ENCODE measurements around the gene PJA2.
A peak's percentile ranks its signal among the peaks of the same experiment; 100 is the strongest.

Gene PJA2

GRCh38 chr5:109408991-109409843, 557 bp downstream of the PJA2 start:
- peak; percentile 47 for DNase-seq (ENCODE audit: low spot score)

DNA sequence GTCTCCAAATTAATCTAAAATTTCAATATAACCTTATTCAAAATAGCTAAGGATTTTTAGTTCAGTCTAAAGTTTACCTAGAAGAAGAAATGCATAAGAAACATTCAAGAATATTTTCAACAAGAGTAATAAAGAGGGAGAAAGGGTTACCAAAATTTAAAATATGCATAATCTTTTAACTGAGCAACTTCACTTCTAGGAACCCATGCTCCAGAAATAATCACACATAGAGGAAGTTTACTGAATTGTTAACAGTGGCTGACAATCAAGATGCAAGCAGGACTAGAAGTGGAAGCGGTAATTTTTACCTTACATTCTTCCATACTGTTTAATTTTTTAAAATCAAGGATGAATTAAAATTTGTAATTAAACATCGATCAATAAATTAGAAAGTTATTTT, 1.9 kb downstream of the PJA2 start:
- DNase-seq (ENCODE audit: low spot score), result no peak

DNA sequence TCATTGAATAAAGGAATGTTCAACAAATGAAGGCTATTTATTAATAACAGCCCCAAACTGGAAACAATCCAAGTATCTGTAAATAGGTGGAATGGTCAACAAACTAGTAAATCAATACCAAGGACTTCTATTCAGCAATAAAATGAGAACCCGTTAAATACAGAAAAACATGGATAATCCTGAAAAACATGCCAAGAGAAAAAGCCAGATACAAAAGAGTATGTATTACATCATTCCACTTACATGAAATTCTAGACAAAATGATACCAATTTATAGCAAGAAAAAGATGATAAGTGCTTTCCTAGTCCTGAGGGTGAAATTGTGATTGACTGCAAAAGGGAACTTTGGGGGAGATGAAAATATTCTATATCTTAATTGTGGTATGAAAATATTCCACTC, 3.1 kb downstream of the PJA2 start:
- DNase-seq (ENCODE audit: low spot score), result no peak

GRCh38 chr5:109404428-109404960, 5.3 kb downstream of the PJA2 start:
- no peak for DNase-seq (ENCODE audit: low spot score)

DNA sequence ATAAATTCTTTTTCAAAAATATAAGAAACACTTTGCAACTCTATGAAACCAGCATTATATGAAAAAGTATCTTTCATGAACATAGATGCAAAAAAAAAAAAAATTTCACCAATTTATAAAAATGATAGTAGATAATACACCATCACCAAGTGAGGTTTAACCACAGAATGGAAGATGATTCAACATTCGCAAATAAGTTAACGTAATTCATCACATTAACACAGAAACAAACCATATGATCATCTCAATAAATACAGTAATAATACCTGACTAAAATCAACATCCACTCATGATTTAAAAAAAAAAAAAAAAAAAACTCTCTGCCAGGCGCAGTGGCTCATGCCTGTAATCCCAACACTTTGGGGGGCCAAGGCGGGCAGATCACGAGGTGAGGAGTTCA, 6.3 kb downstream of the PJA2 start:
- DNase-seq (ENCODE audit: low spot score), result no peak

GRCh38 chr5:109399092-109399759, 10.5 kb downstream of the PJA2 start:
- no peak for DNase-seq (ENCODE audit: low spot score)

DNA sequence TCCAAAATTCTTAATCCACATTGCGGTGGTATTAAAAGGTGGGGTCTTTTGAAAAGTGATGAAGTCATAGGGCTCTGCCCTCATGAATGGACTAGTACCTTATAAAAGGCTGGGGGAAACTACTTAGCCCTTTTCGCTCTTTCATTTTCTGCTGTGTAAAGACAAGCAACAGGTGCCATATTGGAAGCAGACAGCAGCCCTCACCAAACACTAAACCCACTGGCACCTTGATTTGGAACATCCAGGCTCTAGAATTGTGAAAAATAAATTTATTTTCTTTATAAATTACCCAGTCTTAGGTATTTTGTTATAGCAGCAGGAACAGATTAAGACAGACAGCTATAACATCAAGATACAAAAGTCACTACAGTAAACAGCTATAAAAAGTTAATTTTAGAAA, 12.8 kb downstream of the PJA2 start:
- DNase-seq (ENCODE audit: low spot score), result no peak

GRCh38 chr5:109394806-109395205, 15.0 kb downstream of the PJA2 start:
- no peak for DNase-seq (ENCODE audit: low spot score)

GRCh38 chr5:109390188-109390587, 19.6 kb downstream of the PJA2 start:
- no peak for DNase-seq (ENCODE audit: low spot score)

- no peak for DNase-seq (ENCODE audit: low spot score)
Observed at GRCh38 chr5:109388407-109388806, 21.4 kb downstream of the PJA2 start.

GRCh38 chr5:109387408-109387974, 22.3 kb downstream of the PJA2 start:
- DNase-seq (ENCODE audit: low spot score), result no peak

GRCh38 chr5:109378095-109378494, 31.7 kb downstream of the PJA2 start:
- DNase-seq (ENCODE audit: low spot score), result no peak

DNA sequence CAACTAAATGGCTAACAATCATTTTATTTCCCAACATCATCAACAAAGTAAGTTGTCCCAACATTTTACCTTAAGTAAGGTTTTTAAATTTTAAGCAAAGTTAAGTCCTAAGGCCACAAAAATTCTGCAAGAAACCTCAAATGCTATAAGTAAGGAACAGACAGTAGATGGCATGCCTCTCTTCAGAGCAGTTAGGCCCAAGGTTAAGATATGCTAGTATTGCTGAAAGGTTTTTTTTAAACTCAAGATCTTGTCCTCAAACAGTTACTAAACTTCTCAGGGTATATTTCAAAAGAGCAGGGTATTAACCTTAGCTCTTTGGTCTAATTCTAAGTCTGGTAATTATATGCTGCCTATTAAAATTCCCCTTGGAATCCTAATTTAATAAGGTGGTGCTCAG, 35.1 kb downstream of the PJA2 start:
- DNase-seq (ENCODE audit: low spot score), result no peak

GRCh38 chr5:109373932-109374331, 35.8 kb downstream of the PJA2 start:
- no peak for DNase-seq (ENCODE audit: low spot score)

DNA sequence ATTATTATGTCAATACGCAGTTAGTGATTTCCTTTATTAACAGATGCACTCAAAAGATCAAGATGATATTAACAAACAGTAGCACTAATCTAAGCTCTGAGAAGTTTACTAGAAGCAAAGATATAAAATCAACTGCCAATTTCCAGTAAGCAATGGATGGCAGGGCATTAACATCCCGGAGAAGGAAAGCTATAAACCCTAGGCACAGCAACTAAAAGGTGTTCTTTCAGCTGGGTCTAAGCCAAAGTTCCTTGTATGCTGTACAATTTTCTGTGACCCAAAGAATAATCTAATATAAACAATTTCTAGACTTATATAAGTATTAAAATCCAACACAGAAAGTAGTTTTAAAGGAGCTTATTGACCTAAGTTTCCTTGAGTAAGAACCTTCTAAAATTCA, 39.4 kb downstream of the PJA2 start:
- no peak for DNase-seq (ENCODE audit: low spot score)

- no peak for DNase-seq (ENCODE audit: low spot score)
Observed at GRCh38 chr5:109365653-109366052, 44.1 kb downstream of the PJA2 start.

- no peak for DNase-seq (ENCODE audit: low spot score)
Observed at GRCh38 chr5:109364977-109365376, 44.8 kb downstream of the PJA2 start.

DNA sequence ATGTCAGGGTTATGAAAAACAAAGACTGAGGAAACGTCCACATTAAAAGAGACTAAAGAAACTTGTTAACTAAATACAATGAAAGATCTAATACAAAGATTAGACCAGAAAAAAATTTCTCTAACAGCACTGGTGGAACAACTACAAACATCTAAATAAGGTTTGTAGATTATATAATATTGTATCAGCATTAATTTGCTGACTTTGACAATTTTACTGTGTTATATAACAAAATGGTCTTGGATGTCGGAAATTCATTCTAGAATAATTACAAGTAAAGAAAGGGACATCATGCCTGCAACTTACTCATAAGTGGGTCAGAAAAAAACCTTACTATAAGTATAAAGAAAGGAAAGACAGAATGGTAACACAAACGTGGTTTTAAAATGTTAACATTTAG, 50.1 kb downstream of the PJA2 start:
- no peak for DNase-seq (ENCODE audit: low spot score)

DNA sequence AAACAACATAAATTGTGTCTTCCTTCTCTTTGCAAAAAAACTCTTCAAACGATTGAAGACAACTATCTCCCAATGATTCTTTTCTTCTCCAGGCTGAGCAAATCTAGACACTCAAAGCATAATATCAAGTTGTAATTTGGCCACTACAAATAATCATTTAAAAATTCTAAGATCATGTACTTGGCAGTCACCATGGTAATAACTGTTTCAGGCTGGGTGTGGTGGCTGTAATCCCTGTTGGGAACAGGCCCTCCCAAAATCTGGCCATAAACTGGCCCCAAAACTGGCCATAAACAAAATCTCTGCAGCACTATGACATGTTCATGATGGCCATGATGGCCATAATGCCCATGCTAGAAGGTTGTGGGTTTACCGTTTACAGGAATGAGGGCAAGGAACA, 52.0 kb downstream of the PJA2 start:
- no peak for DNase-seq (ENCODE audit: low spot score)

DNA sequence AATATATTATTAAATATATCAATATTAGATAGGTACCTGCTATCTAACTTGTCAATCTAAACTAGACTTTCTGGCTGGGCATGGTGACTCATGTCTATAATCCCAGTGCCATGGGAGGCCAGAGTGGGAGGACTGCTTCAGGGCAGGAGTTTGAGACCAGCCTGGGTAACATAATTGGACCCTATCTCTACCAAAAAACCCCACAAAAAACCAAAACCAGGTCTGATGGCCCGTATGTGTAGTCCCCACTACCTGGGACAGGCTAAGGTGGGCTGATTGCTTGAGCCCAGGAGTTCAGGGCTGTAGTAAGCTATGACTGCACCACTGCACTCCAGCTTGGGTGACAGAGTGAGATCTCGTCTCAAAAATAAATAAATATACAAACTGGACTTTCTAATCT, 55.0 kb downstream of the PJA2 start:
- no peak for DNase-seq (ENCODE audit: low spot score)

GRCh38 chr5:109351988-109352864, 57.5 kb downstream of the PJA2 start:
- DNase-seq (ENCODE audit: low spot score), result no peak

Data from HuH-7.5 (cell line).